Suppressor macrophage treated with lipopolysaccharide for 4 hours (primary cell): ENCODE results near the gene LRRC26.
"Not testable (repeated sequence)": the region's sequence is repeated elsewhere in the genome, so short reads cannot be mapped to it uniquely, and the experiment has no call there.

ENCODE experiments used
- DNase-seq: peaks from one replicate; pipeline ENCODE4 v3.0.0-alpha.2; 2020

Gene LRRC26

DNA sequence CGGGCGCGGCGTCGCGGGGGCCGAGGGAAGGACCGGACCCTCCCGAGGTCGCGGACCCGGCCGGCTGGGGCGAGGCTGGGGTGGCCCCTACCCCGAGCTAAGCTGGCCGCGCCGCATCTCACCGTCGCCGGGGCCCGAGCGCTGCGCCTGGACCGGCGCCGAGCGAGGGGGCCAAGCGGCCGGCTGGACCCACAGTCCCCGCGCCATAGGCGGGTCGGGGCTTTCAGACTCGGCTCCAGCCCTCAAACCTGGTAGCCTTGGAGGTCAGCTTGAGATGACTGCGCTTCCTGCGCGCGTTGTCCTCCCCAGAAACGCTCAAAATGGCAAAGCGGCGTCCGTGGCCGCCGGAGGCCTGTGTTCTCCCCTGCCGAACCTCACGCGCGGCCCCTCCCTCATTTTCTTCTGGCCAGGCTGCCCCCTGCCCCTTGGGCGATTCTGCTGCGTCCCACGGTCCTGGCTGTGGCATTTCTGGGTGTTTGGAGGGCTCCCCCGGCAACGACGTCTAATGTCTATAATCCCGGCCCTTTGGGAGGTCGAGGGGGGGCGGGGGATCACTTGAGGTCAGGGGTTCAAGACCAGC, 39.6 kb downstream of the LRRC26 start:
- DNase-seq = peak; percentile 14

DNA sequence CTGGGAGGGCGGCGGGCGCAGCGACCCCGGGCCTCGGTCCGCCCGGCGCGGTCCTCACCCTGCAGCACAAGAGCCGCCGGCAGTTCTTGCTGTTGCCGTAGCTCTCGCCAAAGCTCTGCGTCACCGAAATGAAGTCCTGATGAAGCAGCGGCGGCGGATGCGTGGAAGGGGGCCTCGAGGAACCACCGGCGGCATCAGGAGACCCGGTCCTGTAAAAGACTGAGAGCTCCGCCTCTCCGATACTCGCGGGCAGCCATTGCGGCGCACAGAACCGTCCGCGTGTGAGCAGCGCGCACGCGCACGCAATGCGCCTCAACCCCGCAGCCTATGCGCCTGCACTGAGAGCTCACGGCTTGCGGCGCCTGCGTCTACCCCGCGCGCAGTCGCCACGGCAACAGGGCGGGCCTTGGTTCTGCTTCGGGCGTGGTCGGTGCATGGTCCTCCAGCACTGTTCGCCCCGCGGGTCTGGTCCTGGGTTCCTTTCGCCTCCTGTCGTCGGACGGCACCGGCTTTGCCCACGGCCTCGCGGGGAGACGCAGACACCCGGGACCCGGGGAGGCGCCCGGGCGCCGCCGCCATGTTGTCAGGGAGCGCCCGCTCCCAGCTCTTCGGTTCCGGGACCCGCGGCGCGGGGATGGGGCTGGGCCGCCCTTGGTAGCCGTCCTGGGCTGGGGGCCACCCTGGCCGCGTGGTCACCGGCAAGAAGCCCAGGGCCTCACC, 40.2 kb downstream of the LRRC26 start:
- peak; percentile 95 for DNase-seq

GRCh38 chr9:137128862-137129455, 40.9 kb downstream of the LRRC26 start:
- DNase-seq = peak; percentile 5

GRCh38 chr9:137128158-137128861, 41.5 kb downstream of the LRRC26 start:
- no peak for DNase-seq

DNA sequence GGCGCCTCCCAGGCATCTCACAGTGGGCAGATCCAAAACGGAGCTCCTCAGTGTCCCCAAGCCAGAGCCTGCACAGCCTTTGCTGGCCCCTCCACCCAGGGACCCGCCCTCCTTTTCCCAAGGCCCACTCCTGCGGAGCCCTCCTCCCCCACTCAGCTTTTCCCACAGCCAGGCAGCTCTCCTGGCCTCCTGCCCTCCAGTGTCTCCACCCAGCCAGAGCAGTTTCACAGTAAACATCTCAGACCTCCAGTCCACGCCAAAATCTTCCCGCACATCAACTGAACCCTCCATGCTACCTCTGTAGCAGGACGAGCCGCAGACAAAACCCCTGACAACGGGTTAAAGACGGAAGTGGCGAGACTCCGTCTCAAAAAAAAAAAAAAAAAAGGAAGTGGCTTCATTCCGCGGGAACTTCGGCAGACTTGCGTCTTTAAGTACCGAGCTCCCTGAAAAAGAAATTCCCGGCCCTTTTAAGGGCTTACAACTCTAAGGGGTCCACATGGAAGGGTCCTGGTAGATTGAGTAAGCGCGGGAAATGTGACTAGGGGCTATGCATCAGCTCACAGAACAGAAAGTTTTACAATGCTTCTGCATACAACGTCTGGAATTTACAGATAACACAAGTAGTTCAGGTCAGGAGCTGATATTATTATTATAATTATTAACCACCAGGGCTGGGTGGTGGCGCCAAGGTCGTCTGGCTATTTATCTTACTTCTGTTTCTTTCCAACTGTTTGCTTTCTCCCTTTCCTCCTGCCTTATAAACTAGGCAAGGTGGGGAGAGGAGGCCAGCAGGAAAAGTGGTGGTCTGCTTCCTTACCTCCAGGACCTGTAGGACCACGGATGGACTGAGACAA, 42.3 kb downstream of the LRRC26 start:
- peak; percentile 76 for DNase-seq

- peak; percentile 39 for DNase-seq
Measured at GRCh38 chr9:137126786-137127185, 43.1 kb downstream of the LRRC26 start.

GRCh38 chr9:137123952-137124462, 45.8 kb downstream of the LRRC26 start:
- DNase-seq = not testable (repeated sequence)

DNA sequence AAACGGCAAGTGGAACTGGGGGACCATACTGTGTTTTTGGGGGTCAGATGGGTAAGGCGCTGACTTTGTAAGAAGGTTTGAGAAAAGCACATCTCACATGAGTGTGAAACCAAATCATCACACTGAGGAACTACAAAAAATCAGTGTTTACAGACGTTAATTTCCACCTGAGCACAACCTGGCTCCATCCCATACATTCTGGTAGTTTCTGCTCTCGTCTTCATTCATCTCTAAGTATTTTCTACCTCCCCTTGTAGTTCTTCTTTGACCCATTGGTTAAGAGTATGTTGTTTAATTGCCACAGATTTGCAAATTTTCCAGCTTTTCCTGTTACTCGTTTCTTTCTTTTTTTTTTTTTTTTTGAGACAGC, 46.4 kb downstream of the LRRC26 start:
- DNase-seq = no peak

DNA sequence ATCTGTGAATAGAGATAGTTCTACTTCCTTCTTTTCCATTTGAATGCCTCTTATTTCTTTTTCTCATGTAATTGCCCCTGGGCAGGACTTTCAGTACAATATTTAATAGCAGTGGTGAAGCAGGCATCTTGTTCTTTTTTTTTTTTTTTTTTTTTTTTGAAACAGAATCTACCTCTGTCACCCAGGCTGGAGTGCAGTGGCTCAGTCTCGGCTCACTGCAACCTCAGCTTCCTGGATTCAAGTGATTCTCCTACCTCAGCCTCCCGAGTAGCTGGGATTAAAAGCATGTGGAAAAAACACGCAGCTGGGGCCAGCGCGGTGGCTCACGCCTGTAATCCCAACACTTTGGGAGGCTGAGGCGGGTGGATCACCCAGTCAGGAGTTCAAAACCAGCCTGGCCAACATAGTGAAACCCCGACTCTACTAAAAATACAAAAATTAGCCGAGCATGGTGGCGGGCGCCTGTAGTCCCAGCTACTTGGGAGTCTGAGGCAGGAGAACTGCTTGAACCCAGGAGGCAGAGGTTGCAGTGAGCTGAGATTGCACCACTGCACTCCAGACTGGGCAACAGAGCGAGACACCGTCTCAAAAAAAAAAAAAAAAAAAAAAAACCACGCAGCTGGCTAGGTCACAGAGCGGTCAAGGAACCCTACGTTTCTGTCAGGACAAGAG, 46.9 kb downstream of the LRRC26 start:
- DNase-seq = not testable (repeated sequence)

DNA sequence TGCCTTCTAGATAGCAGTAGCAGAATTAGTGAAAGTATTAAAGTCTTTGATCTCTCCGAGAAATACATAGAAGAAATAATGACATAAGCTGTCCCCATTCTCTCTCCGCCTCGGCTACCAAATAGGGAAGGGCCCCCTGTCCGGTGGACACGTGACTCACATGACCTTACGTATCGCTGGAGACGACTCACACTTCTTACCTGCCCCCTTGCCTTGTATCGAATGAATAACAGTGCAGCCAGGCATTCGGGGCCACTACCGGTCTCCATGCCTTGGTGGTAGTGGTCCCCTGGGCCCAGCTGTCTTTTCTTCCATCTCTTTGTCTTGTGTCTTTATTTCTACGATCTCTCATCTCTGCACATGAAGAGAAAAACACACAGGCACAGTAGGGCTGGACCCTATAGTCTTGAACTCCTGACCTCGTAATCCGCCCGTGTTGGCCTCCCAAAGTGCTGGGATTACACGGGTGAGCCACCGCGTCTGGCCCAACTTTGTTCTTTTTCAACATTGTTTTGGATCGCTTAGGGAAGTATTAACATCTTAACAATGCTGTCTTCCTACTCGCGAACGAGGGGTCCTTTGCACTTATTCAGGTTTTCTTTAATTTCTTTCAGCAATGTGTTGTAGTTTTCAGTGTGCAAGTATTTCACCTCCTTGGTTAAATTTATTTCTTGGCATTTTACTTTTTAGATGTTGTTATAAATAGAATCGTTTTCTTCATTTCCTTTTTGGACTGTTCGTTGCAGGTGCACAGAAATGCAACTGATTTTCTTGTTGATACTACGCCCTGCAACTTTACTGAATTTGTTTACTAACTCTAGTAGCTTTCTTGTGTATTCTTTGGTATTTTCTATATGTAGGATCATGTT, 47.7 kb downstream of the LRRC26 start:
- DNase-seq = not testable (repeated sequence)
